Smooth muscle cell of the brain vasculature (primary cell): Measurements from ENCODE around the gene SNX21.
"Not testable (repeated sequence)": the region's sequence is repeated elsewhere in the genome, so short reads cannot be mapped to it uniquely, and the experiment has no call there.

Experiments used
- DNase-seq: peaks from one replicate; pipeline ENCODE4 v3.0.0-alpha.2; 2012; ENCODE audit warnings: low read depth, low spot score

Gene SNX21

DNA sequence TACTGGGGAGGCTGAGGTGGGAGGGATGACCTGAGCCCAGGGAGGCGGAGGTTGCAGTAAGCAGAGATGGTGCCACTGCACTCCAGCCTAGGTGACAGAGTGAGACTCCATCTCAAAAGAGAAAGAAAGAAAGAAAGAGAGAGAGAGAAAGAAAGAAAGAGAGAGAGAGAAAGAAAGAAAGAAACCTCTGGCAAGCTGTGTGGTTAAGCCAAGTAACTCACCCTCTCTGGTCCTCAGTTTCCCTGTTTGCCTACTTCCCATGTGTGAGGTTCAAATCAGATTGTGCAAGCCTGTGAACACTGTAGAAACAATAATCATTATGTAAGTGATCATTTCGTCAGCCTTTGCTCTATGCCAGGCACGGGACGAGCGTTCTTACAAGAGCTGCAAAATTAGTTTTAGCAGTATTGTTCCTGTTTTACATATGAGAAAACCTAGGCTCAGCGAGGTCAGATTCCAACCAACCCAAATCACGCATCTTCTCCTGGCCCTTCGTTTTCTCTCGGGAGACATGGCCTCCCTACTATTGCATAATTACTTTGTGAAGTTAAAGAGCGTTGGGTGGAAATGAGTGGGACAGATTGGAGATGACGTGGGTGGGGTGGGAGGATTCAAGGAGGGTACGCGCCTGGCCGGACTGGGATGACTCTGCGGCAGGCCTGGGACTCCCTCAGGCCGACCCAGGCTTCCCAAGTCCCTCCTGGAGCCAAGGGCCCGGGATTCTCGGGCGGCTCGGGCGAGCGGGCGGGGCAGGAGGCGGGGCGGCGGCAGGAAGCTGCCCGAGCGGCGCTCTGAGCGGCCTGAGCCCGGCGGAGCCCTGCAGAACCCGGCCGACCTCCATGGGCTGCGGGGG lies at the start of gene SNX21:
SNX21 (plus strand) TSS at position 770 of the 853 bp plus-strand sequence. CDS start 121 bp downstream, outside the sequence.
- DNase-seq = peak; percentile 53

DNA sequence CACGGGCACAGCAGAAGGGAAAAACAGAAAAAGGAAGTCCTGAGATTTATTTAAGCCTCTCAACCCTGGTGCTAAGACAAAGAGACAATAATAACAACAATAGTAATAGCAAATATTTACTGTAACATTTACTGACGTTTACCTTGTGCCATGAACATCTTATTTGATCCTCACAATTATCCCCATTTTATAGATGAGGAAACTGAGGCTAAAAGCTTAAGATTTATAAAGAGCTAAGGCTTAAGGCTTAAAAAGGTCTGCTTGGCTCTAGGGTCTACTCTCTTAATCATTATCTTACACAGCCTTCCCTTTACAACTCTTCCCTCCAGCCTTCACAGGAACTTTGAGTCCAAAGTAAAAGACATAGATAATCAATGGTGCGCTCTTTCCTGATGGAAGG lies 45.2 kb upstream of the SNX21 start:
- no peak for DNase-seq

- no peak for DNase-seq
Observed at GRCh38 chr20:45792317-45793118, 41.1 kb upstream of the SNX21 start.

- DNase-seq = no peak
Observed at GRCh38 chr20:45796337-45797065, 37.1 kb upstream of the SNX21 start.

GRCh38 chr20:45797510-45797909 lies 36.1 kb upstream of the SNX21 start:
- not testable (repeated sequence) for DNase-seq

DNA sequence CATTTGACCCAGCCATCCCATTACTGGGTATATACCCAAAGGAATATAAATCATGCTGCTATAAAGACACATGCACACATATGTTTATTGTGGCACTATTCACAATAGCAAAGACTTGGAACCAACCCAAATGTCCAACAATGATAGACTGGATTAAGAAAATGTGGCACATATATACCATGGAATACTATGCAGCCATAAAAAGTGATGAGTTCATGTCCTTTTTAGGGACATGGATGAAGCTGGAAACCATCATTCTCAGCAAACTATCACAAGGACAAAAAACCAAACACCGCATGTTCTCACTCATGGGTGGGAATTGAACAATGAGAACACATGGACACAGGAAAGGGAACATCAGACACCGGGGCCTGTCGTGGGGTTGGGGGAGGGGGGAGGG lies 35.6 kb upstream of the SNX21 start:
- not testable (repeated sequence) for DNase-seq

DNA sequence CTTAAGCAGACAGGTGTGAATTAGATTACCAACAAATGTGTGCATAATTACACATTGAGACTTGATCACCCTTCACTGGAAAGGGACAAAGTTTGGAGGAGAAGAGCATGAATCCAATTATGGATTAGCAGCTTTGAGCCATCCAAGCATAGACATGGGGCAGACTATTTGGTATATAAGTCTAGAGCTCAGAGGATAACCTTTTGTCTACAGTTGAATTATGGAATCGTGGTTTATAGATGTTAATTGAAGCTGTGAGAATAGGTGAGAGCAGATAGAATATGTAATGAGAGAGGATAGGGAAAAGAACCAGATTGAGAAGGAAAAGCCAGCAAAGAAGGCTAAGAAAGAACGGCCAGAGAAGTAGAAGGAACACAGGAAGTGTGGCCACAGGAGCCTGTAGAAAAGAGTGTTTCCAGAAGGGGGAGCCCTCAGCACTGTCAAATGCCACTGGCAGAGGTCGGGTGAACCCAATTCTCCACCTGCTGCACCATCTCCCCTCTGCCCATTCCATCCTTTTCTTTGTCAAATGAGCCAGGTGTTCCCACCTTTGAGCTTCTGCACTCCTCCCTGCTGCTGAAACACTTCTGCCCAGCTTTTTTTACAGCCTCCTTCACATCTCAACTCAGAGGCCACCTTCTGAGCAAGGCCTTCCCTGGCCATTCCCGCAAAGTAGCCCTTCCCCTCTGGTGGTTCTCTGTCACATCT lies 34.5 kb upstream of the SNX21 start:
- DNase-seq = no peak

DNA sequence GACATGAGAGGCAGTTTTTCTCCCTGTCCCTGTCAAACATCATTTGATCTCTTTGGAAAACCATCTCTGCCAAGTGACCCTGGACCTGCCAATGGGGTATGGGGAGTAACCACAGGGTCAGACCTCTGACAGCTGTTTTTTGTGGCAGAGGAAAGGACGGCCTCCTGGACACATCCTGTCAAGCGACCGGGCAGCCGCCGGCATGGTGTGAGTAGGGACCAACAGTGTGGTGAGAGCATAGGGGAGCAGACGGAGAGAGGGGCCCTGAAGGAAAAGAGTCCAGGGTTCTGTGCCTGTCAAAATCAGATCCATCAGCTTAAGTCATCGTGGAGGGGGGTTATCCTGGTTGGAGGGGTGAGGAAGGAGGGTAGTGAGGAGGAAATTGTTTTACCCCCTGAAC lies 31.7 kb upstream of the SNX21 start:
- no peak for DNase-seq

GRCh38 chr20:45810191-45810970 lies 23.2 kb upstream of the SNX21 start:
- no peak for DNase-seq

DNA sequence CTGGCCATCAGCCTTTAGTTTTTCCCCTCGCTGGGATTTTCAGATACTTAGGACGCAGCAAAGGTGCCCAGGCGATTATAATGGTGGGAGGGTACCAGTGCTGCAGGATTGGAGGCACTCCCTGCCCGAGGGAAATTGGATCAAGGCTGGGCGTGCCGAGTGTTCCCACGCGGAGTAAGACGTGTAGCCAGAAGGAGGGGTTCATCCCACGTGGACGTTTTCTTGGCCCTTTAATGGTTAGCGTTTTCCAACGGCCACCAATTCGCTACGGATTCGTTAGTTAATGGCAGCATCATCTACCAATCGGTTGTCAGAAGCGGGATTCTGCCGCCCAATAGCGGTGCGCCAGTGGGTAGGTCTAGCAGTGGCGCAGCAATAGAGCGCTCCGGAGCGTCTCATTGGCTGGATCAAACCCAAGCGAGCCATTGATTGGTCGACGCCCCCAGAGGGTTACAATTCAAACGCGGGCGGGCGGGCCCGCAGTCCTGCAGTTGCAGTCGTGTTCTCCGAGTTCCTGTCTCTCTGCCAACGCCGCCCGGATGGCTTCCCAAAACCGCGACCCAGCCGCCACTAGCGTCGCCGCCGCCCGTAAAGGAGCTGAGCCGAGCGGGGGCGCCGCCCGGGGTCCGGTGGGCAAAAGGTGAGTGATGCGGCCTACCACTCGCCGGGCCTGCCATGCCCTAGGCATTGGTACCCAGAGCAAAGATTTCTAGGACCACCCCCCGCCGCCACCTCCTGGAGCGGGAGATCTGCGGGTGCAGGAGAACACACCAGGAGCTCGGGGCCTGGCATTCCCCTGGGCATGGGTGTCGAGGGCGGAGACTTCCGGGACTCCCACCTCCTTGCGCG lies 21.2 kb upstream of the SNX21 start, which contains the start of gene UBE2C:
UBE2C (plus strand) TSS at position 488 of the 849 bp plus-strand sequence; CDS start at position 540, 52 bp downstream.
- DNase-seq = peak; percentile 98

DNA sequence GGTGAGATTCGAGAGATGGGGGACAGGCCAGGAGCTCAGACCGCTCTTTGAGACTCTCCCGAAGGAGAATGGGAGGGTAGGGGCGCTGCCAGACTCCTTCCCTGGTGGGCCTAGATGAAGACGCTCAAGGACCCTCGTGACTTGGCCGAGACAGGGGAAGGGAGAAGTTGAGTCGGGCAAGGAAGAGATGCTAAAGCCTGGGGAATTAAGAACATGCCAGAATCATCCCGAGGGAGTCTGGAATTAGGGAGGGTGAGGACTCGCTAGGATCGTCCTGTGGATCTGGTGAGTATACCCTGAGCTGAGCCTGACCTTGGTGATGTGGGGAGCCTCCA lies 20.6 kb upstream of the SNX21 start:
- DNase-seq = no peak

GRCh38 chr20:45813489-45813888 lies 20.1 kb upstream of the SNX21 start:
- no peak for DNase-seq

GRCh38 chr20:45814314-45814713 lies 19.3 kb upstream of the SNX21 start:
- DNase-seq = no peak

GRCh38 chr20:45816951-45817350 lies 16.6 kb upstream of the SNX21 start:
- DNase-seq = no peak

DNA sequence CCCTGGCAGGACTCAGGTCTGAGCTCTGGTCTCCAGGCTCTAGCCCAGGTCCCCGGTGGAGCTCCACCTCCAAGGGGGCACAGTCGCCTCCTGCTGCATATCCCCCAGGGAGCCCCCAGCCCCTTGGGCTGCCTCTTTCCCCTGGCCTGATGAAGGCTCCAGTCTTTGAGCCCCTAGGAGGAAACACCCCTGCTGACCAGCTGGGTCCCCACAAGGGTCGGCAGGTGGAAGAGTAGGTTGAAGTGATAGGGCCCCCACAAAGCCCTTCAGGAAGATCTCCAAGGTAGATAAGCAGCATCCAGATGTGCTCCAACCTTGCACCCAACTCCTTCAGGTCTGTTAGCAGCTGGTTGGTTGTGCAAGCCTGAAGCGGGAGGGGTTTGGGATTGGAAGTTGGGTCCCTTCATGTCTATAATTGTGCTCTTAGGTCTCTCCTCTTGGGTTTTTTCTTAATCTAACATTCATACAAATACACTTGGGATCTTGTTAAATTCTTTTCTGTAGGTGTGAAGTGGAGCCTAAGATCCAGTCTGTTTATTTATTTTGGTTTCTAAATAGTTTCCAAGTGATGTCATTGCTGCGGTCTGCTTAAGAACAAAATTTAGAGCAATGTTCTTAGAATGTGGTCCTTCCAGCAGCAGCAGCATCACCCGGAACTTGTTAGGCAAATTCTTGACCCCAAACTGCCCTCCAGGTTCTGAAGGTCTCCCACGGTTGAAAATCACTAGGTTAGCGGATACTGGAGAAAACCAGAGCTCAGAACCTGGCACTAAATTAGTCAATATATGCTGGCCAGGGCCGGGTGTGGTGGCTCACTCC lies 16.0 kb upstream of the SNX21 start:
- no peak for DNase-seq

DNA sequence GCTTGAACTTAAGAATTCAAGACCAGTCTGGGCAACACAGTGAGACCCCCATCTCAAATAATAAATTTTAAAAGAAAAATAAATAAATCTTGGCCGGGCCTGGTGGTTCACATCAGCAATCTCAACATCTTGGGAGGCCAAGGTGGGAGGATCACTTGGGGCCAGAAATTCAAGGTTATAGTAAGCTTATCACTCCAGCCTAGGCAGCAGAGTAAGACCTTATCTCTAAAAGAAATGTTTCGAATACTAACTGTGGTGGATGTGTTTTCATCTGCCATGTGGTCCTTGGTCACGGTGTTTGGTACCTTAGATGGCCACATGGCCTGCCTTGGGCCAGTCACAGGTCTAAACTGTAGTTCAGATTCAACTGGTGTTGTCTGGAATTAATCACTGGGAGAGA lies 15.4 kb upstream of the SNX21 start:
- no peak for DNase-seq

GRCh38 chr20:45819466-45819865 lies 14.1 kb upstream of the SNX21 start:
- no peak for DNase-seq

DNA sequence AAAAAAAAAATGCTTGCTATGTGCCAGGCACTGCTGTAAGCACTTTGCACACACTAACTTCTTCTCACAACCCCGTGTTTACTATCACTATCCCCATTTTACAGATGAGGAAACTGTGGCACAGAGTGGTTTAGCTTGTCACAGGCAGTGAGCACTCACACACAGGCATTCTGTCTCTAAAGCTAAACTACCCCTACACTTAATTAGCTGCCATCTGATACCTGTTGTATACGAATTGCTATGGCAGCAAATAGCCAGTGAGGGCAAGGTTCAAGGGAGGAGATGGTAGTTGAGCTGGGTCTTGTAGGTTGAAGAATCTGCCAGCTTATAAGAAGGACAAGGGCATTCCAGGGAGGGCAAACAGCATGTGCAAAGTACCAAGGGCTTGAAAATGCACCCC lies 11.7 kb upstream of the SNX21 start:
- no peak for DNase-seq

- DNase-seq = no peak
Observed at GRCh38 chr20:45822857-45823256, 10.7 kb upstream of the SNX21 start.
